Measurements from ENCODE around the gene FYB1. TPM values are rescaled to one million over a fixed set of nuclear protein-coding genes. Genes with fewer than 3 reads are reported as not detected.

Gene FYB1
- total and polyA plus RNA-seq, 11 donors: 0.82 to 67.2 (median 2.8) TPM

DNA sequence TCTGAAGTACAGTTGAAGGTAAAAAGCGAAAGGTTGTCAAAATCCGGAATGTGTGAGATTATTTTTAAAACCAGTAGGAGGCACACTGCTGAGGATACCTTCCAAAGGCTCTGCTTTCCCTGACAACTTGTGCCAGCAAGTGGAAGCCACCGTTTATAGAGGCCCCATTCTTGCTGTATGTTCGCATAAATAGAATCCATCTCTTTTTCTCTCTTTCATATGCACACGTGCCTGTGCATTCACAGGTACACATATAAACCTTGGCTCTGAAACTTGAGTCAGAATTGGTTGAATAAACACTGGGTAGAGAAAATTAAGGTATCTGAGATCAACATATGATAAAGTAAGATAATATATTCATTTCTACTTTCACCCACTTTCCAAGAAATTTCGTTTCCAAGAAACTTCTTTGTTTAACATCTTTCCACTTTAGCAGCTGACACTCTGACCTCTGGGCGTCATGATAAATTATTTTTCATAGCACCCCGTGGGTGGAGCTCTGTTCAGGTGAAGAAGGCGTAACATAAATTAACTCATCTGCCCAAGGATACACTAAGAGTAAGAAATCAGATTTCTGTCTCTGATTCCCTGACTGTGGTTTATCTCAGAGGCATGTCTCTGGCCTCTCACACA lies 81.4 kb downstream of the FYB1 start:
- Histone ChIP-seq H3K4me1 (peaks cover 0 to 9% (median 0%) of the 10 kb centered on the region in 12 donors), H3K27ac (no peak overlapping the region), H3K9me3 (no peaks in the 10 kb centered on the region), H3K4me3 (no peak overlapping the region), H3K36me3 (peaks cover 0 to 78% (median 0%) of the 10 kb centered on the region in 9 donors), H3K27me3 (no peaks in the 10 kb centered on the region)
- intact Hi-C loops (cut with DNase I): no loop called here
- TF ChIP-seq CTCF (IDR thresholded peaks at IDR 0.05) (no peak), POLR2A (IDR thresholded peaks at IDR 0.05) (no peak)
- 63 to 67% (median 66%) methylated on average over 9 of the region's 9 CpGs for WGBS, 4 donors
- no peak for DNase-seq
- no peak for ATAC-seq

GRCh38 chr5:39137391-39137790 lies 82.0 kb downstream of the FYB1 start:
- no peak for DNase-seq
- Histone ChIP-seq H3K4me3 (no peak overlapping the region), H3K27me3 (no peaks in the 10 kb centered on the region), H3K4me1 (peaks cover 0 to 3% (median 0%) of the 10 kb centered on the region in 12 donors), H3K36me3 (peaks cover 0 to 83% (median 0%) of the 10 kb centered on the region in 9 donors), H3K27ac (no peak overlapping the region), H3K9me3 (no peaks in the 10 kb centered on the region)
- ATAC-seq: no peak
- WGBS, 4 donors: 82 to 94% (median 83%) methylated on average over 2 of the region's 2 CpGs
- no peak for TF ChIP-seq CTCF (IDR thresholded peaks at IDR 0.05)
- TF ChIP-seq POLR2A (IDR thresholded peaks at IDR 0.05): no peak
- intact Hi-C loops (cut with DNase I): no loop called here

GRCh38 chr5:39132792-39133191 lies 86.6 kb downstream of the FYB1 start:
- ATAC-seq (no peak), DNase-seq (no peak)
- no peaks in the 10 kb centered on the region for H3K4me1 ChIP-seq
- TF ChIP-seq CTCF (IDR thresholded peaks at IDR 0.05) (no peak), POLR2A (IDR thresholded peaks at IDR 0.05) (no peak)
- no peaks in the 10 kb centered on the region for H3K9me3 ChIP-seq
- no peak overlapping the region for H3K4me3 ChIP-seq
- intact Hi-C loops (cut with DNase I): no loop called here
- no peak overlapping the region for H3K27ac ChIP-seq
- H3K27me3 ChIP-seq: no peaks in the 10 kb centered on the region
- WGBS, 4 donors: 80 to 89% (median 85%) methylated on average over 3 of the region's 3 CpGs
- peaks cover 0 to 73% (median 0%) of the 10 kb centered on the region in 9 donors for H3K36me3 ChIP-seq

- Histone ChIP-seq H3K36me3 (peaks cover 0 to 65% (median 0%) of the 10 kb centered on the region in 9 donors), H3K27me3 (no peaks in the 10 kb centered on the region), H3K9me3 (no peaks in the 10 kb centered on the region), H3K4me3 (no peak overlapping the region), H3K27ac (no peak overlapping the region), H3K4me1 (no peaks in the 10 kb centered on the region)
- 72 to 79% (median 74%) methylated on average over 3 of the region's 3 CpGs for WGBS, 4 donors
- DNase-seq (no peak), ATAC-seq (no peak)
- intact Hi-C loops (cut with DNase I): no loop called here
- TF ChIP-seq POLR2A (IDR thresholded peaks at IDR 0.05) (no peak), CTCF (IDR thresholded peaks at IDR 0.05) (no peak)
Observed at GRCh38 chr5:39132128-39132447, 87.3 kb downstream of the FYB1 start.

All from heart left ventricle (tissue), 16 donors.